ENCODE data around the gene TSPAN31.

- TF ChIP-seq POLR2AphosphoS5 (IDR thresholded peaks at IDR 0.05; ENCODE audit: low read depth, low read length) (no peak), TAF1 (IDR thresholded peaks at IDR 0.05; ENCODE audit: borderline replicate concordance, low read depth, low read length) (no peak)
Observed at GRCh38 chr12:57776247-57776587, 31.4 kb downstream of the TSPAN31 start.
